ENCODE data around the gene SPDYE6. TPM values are rescaled to one million over a fixed set of nuclear protein-coding genes. Genes with fewer than 3 reads are reported as not detected.

Gene SPDYE6
- total RNA-seq, 5 donors from 2014 or later (not counting 1 experiment from before 2014, with no cell fraction given): not detected

DNA sequence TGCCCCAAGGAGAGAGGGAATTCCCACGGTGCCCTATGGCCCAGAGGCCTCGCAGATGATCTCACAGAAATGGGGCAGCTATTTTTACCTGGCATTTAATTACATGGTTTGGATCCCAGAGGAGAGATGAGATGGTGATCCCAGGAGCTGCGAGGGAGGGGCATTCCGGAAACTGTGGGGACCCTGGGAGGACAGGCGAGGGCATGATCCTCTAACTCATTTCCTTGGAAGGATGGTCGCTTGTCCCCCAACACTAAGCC lies 60.1 kb downstream of the SPDYE6 start:
- ChIA-PET POLR2A (no interaction called here), CTCF (no interaction called here)
- H3K4me1 Mint-ChIP-seq: peaks cover 8 to 11% (median 10%) of the 10 kb centered on the region in 3 donors
- WGBS (ENCODE audit: insufficient coverage): 95% methylated on average over 6 of the region's 6 CpGs
- Histone ChIP-seq H3K4me3 (ENCODE audit: control insufficient read depth in 1 of 2, extremely low read depth in 1 of 2, low read length in 1 of 2) (no peak overlapping the region), H3K36me3 (ENCODE audit: control insufficient read depth in 2 of 2, extremely low read depth in 1 of 2, insufficient read depth in 1 of 2, low read length in 1 of 2) (no peaks in the 10 kb centered on the region), H3K27me3 (replicated peaks in 1 of 2; ENCODE audit: control insufficient read depth in 2 of 2, extremely low read depth in 1 of 2, insufficient read depth in 2 of 2, low read length in 1 of 2) (peaks cover 0 to 32% of the 10 kb centered on the region in 2 experiments), H3K4me1 (ENCODE audit: control insufficient read depth in 1 of 2, extremely low read depth in 1 of 2, insufficient read depth in 2 of 2, low read length in 2 of 2) (peaks cover 0 to 14% of the 10 kb centered on the region in 2 experiments), H3K9me3 (no peaks in the 10 kb centered on the region), H3K27ac (ENCODE audit: low read length) (no peak overlapping the region)
- ATAC-seq (replicated peaks in 1 of 4): no peak
- no peak overlapping the region for H3K27ac Mint-ChIP-seq
- no peak for DNase-seq
- no peaks in the 10 kb centered on the region for H3K36me3 Mint-ChIP-seq
- H3K4me3 Mint-ChIP-seq: no peak overlapping the region
- H3K27me3 Mint-ChIP-seq: peaks cover 0 to 3% of the 10 kb centered on the region in 2 donors
- no peaks in the 10 kb centered on the region for H3K9me3 Mint-ChIP-seq

Other genes starting within 250 kb of the SPDYE6 start
- gene SH2B2, start 69.6 kb downstream of the SPDYE6 start, total RNA-seq: 1 to 10 TPM in 4 of 5 donors, under 1 TPM in 1; 0.90 to 5.0 (median 2.5) TPM
- gene PRKRIP1, start 39.9 kb upstream of the SPDYE6 start, total RNA-seq: 10 to 100 TPM; 37.1 to 56.2 (median 48.3) TPM
- 10 to 100 TPM; 23.0 to 47.5 (median 37.8) TPM for gene ORAI2, start 77.1 kb upstream of the SPDYE6 start, total RNA-seq
- 10 to 100 TPM in 3 of 5 donors, 1 to 10 TPM in 2; 5.6 to 13.5 (median 12.2) TPM for gene ALKBH4, start 108.4 kb upstream of the SPDYE6 start, total RNA-seq
- gene LRWD1, start 108.5 kb upstream of the SPDYE6 start, total RNA-seq: 10 to 100 TPM; 14.0 to 29.0 (median 23.9) TPM
- 10 to 100 TPM; 35.2 to 53.7 (median 42.3) TPM for gene POLR2J, start 122.5 kb upstream of the SPDYE6 start, total RNA-seq
- gene RASA4B, start 161.3 kb upstream of the SPDYE6 start, total RNA-seq: 10 to 100 TPM; 18.3 to 57.0 (median 43.0) TPM
- 100 to 1,000 TPM in 1 of 5 donors, 10 to 100 TPM in 4; 34.6 to 115 (median 65.8) TPM for gene UPK3BL2, start 187.3 kb upstream of the SPDYE6 start, total RNA-seq
- gene SPDYE2, start 194.8 kb upstream of the SPDYE6 start, total RNA-seq: under 1 TPM; 0.35 to 0.77 (median 0.58) TPM
- gene POLR2J3, start 216.1 kb upstream of the SPDYE6 start, total RNA-seq: 100 to 1,000 TPM in 2 of 5 donors, 10 to 100 TPM in 3; 71.3 to 228 (median 97.5) TPM

Data from T-cell (primary cell).